Activated CD4-positive, alpha-beta T cell treated with anti-CD3 and anti-CD28 coated beads for 48 hours (primary cell): ENCODE results near the gene CENPE.

Experiments
- DNase-seq: peaks from one replicate; pipeline ENCODE4 v3.0.0-alpha.2; 2020

The CENPE gene

GRCh38 chr4:103074744-103075434, 123.3 kb downstream of the CENPE start:
- no peak for DNase-seq

GRCh38 chr4:103073792-103074438, 124.2 kb downstream of the CENPE start:
- no peak for DNase-seq

- DNase-seq, result no peak
Observed at GRCh38 chr4:103067841-103068547, 130.1 kb downstream of the CENPE start.

GRCh38 chr4:103060453-103061148, 137.5 kb downstream of the CENPE start:
- no peak for DNase-seq
